Measurements from ENCODE around the gene ZNF544. TPM values are rescaled to one million over a fixed set of nuclear protein-coding genes. Genes with fewer than 3 reads are reported as not detected.

Gene ZNF544
- polyA plus RNA-seq, 2 of the 4 experiments (the other 2 are of a cell fraction) = 23.7 to 33.1 TPM

GRCh38 chr19:58305065-58305931, 76.6 kb downstream of the ZNF544 start, which contains the start of gene ERVK3-1:
Gene ERVK3-1 (plus strand): TSS chr19:58305377. CDS start chr19:58312169, 6,792 bp downstream.
- FAIRE-seq = peak; percentile 96
- Histone ChIP-seq H3K4me2 (peak within 1 kb of the TSS; percentile 83), H3K4me1 (0 out of 3 replicates have a peak, but pooled peaks cover 4% of the 10 kb centered on the region), H3K9me3 (peaks cover 66% of the 10 kb centered on the region), H3K4me3 (peak within 1 kb of the TSS; percentile 72), H3K27ac (peak within 1 kb of the TSS; percentile 77 to 89)
- peak; percentile 100 for ATAC-seq
- ChIA-PET CTCF (interaction anchor here (0.6 to 1.1 kb wide), 3 partner anchors 22 to 978 kb away, joined by 3 read pairs; partner anchors contain the start of gene ZSCAN22), POLR2A (interaction anchor here (0.6 to 2.3 kb wide), 9 partner anchors 9 to 214 kb away, joined by 3 to 22 read pairs (median 5); partner anchors contain the start of genes ZBTB45, ZNF274, ZNF497 and ZSCAN22)
- TF ChIP-seq KDM5A (IDR thresholded peaks at IDR 0.05) (peak; percentile 47; the same call in 1 of the 2 replicates), E2F6 (IDR thresholded peaks at IDR 0.05; ENCODE audit: borderline replicate concordance, low read depth) (0 out of 2 replicates have a peak, but pooled peaks have one; percentile 49), PHF8 (IDR thresholded peaks at IDR 0.05; ENCODE audit: borderline replicate concordance, low read depth) (peak; percentile 88), REST (IDR thresholded peaks at IDR 0.05) (no peak), BCL3 (IDR thresholded peaks at IDR 0.05) (peak; percentile 79; the same call in 1 of the 3 replicates), ESRRA (IDR thresholded peaks at IDR 0.05; ENCODE audit: borderline replicate concordance, low read length) (no peak), HOXB13 (CRISPR knock-in tag; IDR thresholded peaks at IDR 0.05; ENCODE audit: low read depth) (no peak), POLR2A (IDR thresholded peaks at IDR 0.05; ENCODE audit: low read length) (peak; percentile 97), TFCP2L1 (CRISPR knock-in tag; IDR thresholded peaks at IDR 0.05) (no peak), CTCF (IDR thresholded peaks at IDR 0.05) (no peak), EP300 (IDR thresholded peaks at IDR 0.05) (no peak), RAD21 (conservative IDR thresholded peaks at IDR 0.05 in 1 of 2, IDR thresholded peaks at IDR 0.05 in 1 of 2) (0 out of 5 replicates have a peak, but pooled peaks of 1 of the 2 experiments have one; percentile 20), HOXA7 (CRISPR knock-in tag; IDR thresholded peaks at IDR 0.05) (0 out of 2 replicates have a peak, but pooled peaks have one; percentile 51), JUN (IDR thresholded peaks at IDR 0.05) (peak; percentile 84 to 89; a peak in 4 of 5 replicates), ZNF302 (CRISPR knock-in tag; IDR thresholded peaks at IDR 0.05) (no peak)
- TF ChIP-seq, protein P1, sequence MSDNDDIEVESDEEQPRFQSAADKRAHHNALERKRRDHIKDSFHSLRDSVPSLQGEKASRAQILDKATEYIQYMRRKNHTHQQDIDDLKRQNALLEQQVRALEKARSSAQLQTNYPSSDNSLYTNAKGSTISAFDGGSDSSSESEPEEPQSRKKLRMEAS (IDR thresholded peaks at IDR 0.05) = peak; percentile 91
- TF ChIP-seq, protein P2, sequence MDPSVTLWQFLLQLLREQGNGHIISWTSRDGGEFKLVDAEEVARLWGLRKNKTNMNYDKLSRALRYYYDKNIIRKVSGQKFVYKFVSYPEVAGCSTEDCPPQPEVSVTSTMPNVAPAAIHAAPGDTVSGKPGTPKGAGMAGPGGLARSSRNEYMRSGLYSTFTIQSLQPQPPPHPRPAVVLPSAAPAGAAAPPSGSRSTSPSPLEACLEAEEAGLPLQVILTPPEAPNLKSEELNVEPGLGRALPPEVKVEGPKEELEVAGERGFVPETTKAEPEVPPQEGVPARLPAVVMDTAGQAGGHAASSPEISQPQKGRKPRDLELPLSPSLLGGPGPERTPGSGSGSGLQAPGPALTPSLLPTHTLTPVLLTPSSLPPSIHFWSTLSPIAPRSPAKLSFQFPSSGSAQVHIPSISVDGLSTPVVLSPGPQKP (IDR thresholded peaks at IDR 0.05; ENCODE audit: low read depth, low read length) = peak; percentile 90; the same call in 1 of the 2 replicates
- WGBS (ENCODE audit: missing lambda C conversion rate) = 1% methylated on average over 55 of the region's 55 CpGs
- peak; percentile 99 for DNase-seq (ENCODE audit: low read depth in 1 of 2, low spot score in 1 of 2)

Measured in A549 (cell line).